ENCODE measurements around the gene PTGDR2.

Gene PTGDR2

DNA sequence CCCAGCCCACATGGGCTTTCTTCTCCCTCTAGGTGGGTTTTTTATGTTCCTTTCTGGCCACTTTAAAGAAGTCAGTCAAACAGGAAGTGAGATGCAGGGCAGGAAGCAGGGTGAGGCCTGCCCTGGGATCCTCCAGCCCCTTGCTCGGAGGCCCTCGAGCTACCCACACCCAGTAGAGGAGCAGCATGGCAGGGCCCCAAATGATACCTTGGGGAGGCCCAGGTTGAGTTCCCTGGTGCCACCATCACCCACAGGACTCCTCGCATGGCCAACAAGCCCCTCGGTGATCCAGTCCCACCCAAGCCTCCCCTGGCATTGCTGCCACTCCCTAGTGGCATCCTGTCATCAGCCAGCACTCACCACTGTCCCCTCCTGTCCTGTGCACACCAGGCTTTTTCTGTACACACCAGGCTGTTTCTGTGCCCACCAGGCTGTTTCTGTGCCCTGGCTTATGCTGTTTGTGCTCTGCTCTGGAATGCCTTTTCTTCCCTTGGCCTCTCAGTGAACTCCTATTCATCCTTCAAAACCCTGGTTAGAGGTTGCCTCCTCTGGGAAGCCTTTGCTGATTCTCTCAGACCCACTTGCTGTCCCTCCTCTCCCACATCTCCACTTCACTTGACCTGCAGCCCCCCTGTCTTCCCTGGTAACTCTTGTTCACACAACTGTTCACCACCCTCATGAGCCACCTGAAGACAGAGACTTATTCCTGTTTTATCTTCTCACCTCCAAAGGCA is 3.1 kb upstream of the PTGDR2 start:
- H3K4me3 ChIP-seq (ENCODE audit: low read depth, low read length): no peak overlapping the region

DNA sequence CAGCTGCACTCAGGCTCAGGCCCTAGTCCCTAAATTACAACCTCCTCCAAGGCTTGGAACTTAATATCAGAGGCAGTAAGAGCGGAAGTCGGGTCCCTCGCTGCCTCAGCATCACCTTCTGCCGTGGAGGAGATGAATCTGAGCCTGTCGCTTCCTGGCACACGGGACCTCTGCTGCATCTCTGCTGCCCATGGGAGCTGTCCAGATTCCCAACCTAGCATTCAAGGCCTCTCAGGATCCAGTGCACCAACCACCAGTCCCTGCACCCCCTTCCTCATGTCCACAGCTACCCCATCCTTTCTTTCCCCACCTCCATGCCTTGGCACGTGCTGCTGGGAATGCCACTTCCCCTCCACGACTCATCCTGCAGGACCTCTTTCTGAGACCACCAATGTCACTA is 2.5 kb upstream of the PTGDR2 start:
- H3K4me3 ChIP-seq (ENCODE audit: low read depth, low read length): no peak overlapping the region

DNA sequence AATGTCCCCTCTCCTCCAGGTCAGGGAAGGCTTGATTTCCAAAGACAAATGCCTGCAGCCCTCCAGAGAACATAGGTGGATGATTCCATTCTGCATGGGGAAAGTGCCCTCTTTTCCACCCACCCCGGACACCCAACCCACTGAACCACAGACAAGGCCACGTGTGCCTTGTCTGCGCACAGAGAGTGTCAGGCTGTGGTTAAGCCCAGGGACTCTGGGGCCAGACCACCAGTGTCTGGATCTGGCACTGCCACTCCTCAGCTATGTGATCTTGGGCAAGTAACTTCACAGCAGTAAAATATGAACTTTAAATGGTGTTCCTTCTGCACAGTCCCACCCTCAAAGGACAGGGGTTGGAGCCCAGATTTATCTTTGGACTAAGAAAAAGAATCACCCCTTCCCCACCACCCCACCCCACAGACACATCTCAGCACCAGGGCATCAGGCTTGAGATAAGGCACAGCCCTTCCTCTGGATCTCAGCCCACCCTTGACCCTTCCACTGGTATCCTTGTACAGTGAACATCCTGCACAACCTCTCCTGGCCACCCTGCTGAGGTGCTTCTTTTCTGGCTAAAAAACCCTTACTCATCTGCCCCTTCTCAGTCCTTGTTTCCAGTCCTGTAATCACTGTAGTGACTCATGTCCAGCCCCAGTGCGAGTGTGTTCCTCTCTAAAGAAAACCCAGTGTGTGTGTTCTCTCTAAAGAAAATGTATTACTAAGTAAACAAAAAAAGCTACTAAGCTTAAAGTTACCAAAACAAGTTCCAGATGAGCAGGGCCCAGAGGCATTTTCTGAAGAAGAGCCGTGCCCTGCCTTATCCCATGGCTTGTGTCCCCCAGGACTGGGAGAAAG is 1.9 kb upstream of the PTGDR2 start:
- no peak overlapping the region for H3K4me3 ChIP-seq (ENCODE audit: low read depth, low read length)

DNA sequence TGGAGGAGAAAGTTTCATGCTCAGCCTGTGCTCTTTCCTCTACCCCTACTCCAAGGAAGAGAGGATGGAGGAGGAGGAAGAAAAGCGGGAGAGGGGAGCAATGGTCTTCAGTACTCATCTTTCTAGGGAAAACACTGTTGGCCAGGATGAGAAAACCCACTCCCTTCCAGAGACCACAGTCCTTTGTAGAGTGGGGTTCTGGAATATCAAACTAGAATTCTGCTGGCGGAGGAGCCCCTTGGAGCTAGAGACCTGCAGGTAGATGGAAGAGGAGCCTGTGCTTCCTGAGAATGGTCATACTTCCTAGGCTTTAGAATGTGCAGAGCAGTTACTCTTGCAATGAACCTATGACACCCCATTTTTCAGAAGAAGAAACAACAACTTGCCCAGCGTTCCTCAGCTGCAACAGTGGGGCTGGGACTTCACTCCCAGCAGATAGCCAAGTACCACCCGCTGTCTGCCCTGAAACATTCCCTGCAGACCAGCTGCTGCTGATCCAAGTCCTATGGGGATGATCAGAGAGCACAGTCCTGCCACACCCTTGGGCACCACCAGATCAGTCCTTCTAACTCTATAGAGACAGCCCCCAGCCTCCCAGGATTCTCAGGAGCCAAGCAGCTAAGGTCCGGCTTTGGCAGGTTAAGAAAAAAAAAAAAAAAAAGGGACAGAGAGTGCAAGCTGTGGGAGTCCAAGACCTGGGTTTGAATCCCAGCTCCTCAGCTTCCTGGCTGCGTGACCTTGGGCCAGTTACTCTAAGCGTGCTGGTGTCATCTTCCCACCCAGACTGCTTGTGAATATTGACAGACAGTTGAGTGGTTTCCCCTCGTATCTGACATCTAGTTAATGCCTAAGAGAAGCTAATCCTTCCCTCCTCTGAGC is 664 bp downstream of the PTGDR2 start:
- no peak overlapping the region for H3K4me3 ChIP-seq (ENCODE audit: low read depth, low read length)

DNA sequence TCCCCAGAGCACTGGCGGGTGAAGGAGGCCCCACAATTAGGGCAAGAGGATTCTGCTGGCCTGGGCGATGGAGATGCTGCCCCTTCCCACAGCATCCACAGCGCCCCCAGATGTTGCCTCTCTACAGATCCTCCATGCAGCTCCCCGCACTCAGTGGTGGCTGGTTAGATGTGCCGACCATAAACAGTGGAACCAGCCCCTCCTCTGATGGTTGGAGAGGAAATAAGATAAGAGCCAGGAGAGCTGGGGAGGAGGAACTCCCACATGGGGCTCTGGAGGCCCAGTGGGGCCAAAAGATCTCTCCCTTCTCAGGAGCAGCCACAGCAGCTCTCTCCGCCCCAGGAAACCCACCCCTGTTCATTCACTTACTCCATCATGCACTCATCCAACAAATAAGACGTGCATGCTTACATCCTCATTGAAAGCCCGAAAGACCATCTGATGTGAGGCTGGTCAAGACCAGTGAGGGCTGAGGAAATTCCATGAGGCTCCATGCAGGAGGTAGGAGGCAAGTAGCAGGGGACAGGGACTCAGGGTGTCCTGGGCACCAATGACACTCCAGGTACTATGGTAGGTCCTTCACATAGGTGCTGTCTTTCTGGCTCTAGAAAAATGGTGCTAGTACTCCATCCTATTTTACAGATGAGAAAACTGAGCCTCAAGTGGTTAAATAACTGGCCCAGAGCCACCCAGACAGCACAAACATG is 1.5 kb downstream of the PTGDR2 start:
- no peak overlapping the region for H3K4me3 ChIP-seq (ENCODE audit: low read depth, low read length)

DNA sequence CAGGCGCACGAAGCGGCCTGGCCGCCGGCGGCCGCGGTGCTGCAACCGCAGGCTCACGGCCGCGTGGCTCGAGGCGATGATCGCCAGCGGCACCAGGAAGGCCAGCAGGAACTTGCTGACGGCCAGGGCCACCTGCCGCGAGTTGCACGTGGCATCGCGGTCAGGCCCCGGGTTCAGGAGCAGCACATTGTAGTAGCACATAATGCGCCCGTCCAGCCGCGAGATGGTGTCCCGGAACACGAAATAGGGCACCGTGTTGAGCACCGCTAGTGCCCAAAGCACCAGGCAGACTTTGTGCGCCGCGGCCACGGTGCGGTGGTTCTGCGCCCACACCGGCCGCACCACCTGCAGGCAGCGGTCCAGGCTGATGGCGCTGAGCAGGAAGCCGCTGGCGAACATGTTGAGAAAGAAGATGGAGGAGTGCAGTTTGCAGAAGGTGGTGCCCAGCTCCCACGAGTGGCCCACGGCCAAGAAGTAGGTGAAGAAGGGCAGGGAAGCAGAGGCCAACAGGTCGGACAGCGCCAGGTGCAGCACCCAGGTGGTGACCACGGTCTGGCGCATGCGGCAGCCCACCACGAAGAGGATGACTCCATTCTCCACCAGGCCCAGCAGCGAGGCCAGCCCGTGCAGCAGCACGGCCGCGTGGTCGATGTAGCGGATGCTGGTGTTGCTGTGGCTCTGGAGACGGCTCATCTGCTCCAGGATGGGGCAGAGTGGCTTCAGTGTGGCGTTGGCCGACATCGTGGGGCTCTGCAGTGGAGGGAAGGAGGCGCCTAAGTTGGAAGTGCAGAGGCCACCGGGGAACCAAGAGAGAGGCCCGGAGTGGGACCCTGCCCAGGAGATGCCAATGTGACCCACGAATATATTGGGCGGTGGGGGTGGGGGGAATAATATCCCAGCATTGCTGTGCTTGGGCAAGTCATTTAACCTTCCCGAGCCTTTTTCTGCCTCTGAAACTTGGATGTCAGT is 2.5 kb downstream of the PTGDR2 start:
- H3K4me3 ChIP-seq (ENCODE audit: low read depth, low read length): no peak overlapping the region

DNA sequence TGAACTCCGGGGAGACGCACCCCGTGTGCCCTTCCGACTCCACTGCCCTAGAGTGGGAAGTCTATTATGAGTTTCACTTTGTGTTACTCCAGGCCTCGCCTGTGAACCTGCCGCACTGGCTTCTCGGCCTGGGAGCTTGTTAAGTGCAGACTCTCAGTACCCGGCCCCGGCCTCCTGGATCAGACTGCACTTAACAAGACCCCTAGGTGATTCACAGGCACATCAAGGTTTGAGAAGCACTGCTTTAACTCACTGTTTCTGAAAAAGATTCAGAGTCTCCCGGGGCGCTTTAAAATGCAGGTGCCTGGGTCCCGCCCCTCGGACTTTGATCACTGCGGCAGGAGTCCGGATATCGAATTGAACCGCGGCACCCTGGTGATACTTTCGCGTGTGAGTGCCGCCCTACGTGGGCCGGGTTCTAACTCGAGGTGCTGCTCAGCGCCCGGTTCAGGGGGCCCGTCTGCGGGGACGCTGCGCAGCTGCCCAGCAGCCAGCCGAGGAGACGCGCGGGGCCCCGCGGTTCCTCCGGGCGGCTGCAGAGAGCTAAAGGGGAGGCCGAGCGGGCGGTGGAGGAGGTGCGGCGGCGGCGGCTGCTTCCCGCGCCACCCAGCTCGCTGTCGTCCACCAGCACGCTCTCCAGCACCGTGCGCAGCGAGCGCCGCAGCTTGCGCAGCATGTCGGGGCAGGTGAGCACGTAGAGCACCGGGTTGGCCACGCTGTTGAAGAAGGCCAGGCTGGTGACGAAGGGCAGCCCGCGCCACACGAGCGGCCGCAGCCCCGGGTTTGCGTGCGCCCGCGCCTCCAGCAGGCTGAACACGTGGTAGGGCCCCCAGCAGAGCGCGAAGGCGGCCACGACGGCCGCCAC is 3.4 kb downstream of the PTGDR2 start:
- H3K4me3 ChIP-seq (ENCODE audit: low read depth, low read length): no peak overlapping the region

DNA sequence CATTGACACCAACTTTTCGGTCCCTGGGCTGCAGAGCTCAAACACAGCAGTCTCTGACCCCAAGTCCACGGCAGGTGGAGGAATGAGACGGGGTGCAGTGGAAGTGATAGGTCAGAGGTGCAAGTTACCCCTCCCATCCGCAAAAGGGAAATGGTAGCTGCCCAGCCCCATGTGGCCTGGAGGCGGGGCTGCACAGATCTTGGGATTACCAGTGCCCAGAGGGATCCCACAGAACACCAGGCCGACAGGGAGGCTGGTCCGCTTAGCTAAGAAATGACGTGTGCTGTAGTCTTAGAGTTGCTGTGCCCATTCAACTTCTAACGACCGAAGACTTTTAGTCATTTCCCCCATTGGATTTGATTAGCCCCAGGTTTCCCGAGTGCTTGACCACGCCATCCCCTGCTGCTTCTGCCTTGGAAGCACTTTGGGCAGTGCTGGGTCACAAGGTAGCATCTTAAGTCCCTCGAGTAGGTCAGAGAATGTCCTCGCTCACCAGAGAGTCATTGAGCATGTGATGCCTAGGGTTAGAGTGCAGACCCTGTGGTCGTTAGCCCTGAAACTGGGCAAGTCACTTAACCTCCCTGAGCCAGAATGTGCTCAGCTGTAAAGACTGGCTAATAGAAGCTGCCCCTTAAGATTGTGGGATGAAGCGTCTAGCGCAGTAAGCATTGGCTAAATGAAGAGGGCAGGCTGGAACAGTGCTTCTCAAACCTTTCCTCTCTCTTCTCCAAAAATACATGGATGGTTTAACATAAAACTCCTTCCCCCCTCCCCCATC is 4.2 kb downstream of the PTGDR2 start:
- H3K4me3 ChIP-seq (ENCODE audit: low read depth, low read length): no peak overlapping the region

DNA sequence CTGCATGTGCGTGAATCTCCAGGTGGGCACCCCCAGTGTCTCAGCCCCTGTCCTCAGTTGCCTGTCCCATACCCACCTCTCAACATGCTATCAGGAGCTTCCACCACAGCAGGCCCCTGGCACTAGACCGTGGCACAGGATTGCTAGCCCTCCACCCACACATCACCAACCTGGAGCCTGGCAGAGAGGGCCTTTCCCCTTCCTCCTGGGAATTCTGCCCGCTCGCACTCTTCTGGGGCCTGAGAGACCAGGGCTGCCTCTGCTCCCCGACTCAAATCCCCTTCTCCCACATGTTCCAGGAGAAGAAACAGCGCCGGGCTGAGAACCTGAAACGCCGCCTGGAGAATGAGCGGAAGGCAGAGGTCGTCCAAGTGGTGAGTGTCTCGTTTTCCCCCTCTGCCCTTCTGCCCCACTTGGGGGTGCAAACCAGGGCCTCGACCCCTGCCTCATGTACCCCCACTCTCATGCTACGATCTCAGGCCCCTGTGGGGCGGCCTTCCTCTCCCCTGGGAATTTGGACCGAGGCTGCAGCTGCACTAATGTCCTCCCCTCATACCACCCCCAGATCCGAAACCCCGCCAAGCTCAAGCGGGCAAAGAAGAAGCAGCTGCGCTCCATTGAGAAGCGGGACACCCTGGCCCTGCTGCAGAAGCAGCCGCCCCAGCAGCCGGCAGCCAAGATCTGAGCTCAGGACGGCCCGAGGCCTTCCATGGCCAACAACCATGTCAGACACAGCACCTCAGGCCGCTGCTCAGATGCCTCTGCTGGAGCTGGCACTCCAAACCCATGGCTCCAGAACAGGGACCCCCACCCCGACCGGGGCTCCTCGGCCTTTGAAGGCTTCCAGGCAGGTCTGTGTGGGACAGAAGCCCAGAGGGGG is 5.9 kb downstream of the PTGDR2 start:
- H3K4me3 ChIP-seq (ENCODE audit: low read depth, low read length): no peak overlapping the region

DNA sequence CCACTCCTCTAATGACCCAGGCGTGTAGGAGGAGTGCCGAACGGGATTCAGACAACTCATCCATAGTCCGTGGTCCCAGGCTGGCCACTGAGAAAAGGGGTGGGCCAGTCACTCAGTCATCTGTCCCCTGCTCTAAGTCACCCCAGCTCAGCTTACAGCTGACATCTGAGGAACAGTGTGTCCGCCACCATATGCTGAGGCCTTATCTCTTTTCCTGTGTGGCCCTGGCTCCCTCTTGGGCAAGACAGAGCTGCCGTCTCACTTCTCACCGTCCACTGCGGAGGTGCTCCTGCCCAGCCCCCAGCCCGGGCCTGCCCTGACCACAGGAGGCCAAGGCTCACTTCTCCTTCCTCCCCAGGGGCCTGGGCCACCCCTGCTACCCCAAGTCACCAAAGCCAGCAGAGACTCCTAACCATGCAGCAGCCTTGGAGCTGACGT is 7.0 kb downstream of the PTGDR2 start:
- no peak overlapping the region for H3K4me3 ChIP-seq (ENCODE audit: low read depth, low read length)

DNA sequence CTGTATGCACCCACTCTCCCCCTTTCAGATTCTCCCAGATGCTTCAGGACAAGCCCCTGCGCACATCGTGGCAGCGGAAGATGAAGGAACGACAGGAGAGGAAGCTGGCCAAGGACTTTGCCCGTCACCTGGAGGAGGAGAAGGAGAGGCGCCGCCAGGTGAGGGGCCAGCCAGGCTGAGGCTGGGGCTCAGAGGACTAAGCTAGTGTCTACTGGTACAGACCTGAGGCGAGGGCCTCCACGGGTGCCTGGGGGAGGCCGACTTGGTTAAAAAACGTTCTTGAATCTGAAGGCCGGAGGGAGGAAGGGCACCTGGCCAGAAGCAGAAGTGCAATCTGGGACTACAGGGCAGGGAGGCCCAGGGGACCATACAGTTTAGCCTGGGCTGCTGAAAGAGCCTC is 7.9 kb downstream of the PTGDR2 start:
- H3K4me3 ChIP-seq (ENCODE audit: low read depth, low read length): no peak overlapping the region

DNA sequence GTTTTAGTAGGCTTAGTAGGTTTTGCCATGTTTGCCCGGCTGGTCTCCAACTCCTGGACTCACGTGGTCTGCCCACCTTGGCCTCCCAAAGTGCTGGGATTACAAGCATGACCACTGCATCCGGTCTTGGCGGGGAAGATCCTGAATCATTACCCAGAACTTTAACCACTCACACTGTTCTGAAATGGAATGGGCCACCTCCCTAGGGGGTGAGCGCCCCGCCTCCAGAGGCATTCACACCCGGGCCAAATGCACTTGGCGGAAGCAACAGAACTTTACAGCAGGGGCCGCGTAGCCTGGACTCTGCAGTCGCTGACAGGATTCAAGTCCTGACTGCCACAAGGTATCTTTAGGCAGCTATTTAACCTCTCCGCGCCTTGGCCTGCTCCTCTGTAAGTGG is 8.5 kb downstream of the PTGDR2 start:
- no peak overlapping the region for H3K4me3 ChIP-seq (ENCODE audit: low read depth, low read length)

DNA sequence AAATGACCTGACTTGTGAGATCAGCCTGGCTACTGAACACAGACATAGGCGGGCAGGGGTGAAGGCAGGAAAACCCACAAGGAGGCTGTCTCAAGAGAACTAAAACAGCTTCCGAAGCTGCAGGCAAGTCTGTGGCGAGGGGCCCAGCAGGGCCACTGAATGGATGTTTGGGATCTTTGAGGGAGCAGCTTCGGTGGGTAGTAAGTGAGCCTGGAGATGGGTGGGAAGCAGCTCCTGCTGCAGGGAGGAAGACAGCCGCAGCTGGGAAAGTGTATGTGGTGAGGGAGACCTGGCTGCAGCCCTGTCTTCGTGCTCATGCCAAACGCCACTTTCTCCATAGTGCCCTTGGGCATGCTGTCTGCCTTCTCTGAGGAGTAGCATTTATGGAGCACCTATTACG is 10.4 kb downstream of the PTGDR2 start:
- no peak overlapping the region for H3K4me3 ChIP-seq (ENCODE audit: low read depth, low read length)

DNA sequence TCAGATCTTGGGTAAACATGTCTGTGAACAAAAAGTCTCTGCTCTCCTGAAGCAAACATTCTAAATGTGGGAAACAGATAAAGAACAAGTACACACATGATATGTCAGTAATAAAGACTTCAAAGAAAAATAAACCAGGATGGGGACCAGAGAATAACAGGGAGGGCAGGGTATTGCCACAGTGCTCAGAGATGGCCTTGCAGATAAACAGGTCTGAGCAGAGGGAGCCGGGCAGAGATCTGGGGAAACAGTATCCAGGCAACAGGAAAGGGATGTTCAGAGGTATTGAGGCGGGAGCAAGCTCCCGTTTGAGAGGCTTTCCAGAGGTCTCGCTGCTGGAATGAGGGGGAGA is 10.9 kb downstream of the PTGDR2 start:
- no peak overlapping the region for H3K4me3 ChIP-seq (ENCODE audit: low read depth, low read length)

DNA sequence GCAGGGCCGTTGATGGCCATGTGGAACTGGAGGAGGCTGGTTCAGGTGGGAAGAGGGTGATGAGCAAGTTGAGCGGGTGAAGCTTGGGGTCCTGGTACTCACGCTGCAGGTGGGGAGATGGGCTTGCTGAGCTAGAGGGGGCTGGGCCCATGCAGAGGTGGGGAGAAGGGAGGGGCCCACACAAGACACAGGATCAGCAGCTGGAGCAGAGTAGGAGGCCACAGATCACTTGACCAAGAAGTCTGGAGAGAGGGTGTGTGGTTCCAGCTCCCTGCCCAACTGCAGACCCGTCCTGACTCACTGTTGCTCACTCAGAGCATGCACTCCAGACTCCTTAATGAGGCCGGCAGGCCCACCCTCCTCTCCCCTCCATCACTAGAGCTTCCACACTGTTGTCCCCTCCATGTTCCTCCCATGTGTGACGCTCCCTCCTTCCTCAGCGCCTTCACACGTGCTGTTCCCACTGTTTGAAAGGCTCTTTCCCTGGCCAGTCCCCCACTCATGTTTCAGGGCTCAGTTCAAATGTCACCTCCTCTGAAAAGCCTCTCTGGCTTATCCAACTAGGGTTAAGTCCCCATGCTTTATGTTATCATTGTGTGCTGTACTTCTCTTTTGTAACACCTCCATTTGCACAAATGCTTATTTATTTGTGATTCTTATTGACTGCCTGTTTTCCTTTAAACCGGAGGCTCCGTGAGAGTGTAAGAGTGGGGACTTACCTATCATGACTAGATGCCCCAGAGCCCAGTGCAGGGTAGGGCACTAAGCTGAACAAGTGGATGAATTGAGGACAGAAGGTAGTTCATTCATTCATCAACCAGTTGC is 11.5 kb downstream of the PTGDR2 start:
- H3K4me3 ChIP-seq (ENCODE audit: low read depth, low read length): no peak overlapping the region

Measured in iPS-11a (cell line).